AG09309 (cell line): ENCODE results near the gene CACNA1C.

ENCODE experiments used
- DNase-seq: peaks from one replicate; pipeline ENCODE4 v3.0.0-alpha.2; 2010; ENCODE audit warnings: low read depth
- H3K4me3 ChIP-seq: 2 replicates; pipeline ENCODE4 v1.5.1; 2011; ENCODE audit warnings: mild to moderate bottlenecking, low read depth, low read length, moderate library complexity; ENCODE audit not compliant: control insufficient read depth
- CTCF ChIP-seq: IDR thresholded peaks from 2 replicates; pipeline ENCODE4 v1.5.1; 2011; ENCODE audit warnings: mild to moderate bottlenecking, low read depth, low read length, inconsistent platforms; ENCODE audit not compliant: insufficient read depth, control insufficient read depth; ENCODE audit errors: missing control alignments

CACNA1C gene

GRCh38 chr12:2589381-2589780 lies 536.6 kb downstream of the CACNA1C start:
- no peak for TF ChIP-seq CTCF
- DNase-seq: no peak
- H3K4me3 ChIP-seq: no peak overlapping the region

- no peak overlapping the region for H3K4me3 ChIP-seq
- TF ChIP-seq CTCF: no peak
- DNase-seq: no peak
Measured at GRCh38 chr12:2593045-2593444, 540.3 kb downstream of the CACNA1C start.

GRCh38 chr12:2596441-2596840 lies 543.7 kb downstream of the CACNA1C start:
- no peak overlapping the region for H3K4me3 ChIP-seq
- no peak for TF ChIP-seq CTCF
- no peak for DNase-seq

- DNase-seq: no peak
- no peak overlapping the region for H3K4me3 ChIP-seq
- TF ChIP-seq CTCF: no peak
Measured at GRCh38 chr12:2605301-2605700, 552.5 kb downstream of the CACNA1C start.

- no peak for DNase-seq
- no peak overlapping the region for H3K4me3 ChIP-seq
- TF ChIP-seq CTCF: no peak
Measured at GRCh38 chr12:2606186-2606910, 553.6 kb downstream of the CACNA1C start.

GRCh38 chr12:2607881-2608607 lies 555.3 kb downstream of the CACNA1C start:
- no peak for DNase-seq
- no peak for TF ChIP-seq CTCF
- no peak overlapping the region for H3K4me3 ChIP-seq
